K562 (cell line): ENCODE measurements around the gene DMD. TPM values are rescaled to one million over a fixed set of nuclear protein-coding genes. Genes with fewer than 3 reads are reported as not detected.

Experiments used
- ATAC-seq: fragments of 200-7000 bp; cut with Tn5 transposase; 3 replicates; pipeline ENCODE4 v1.9.1; 2020; ENCODE audit warnings: moderate library complexity
- BruUV-seq: library from RNA; stranded (reverse); fragments of 400-500 nt; replicated peaks from 2 replicates; lab custom pipeline; 2021; lab: Mats Ljungman, UMichigan
- CTCF ChIA-PET: fragments of 300-600 bp; formaldehyde crosslinking; extraction: SDS; loops from one replicate; lab custom pipeline; 2021; ENCODE audit warnings: low intra/inter-chr PET ratio; lab: Yijun Ruan, JAX
- POLR2A ChIA-PET: fragments of 300-600, 350-650 bp; sonication (Branson Sonifier 250); formaldehyde crosslinking; extraction: SDS; loops from one replicate; lab custom pipeline; 2021; ENCODE audit warnings: antibody characterized with exemption, inconsistent platforms; lab: Yijun Ruan, JAX
- DNase-seq, 4 experiments: peaks; one replicate each; pipeline versions ENCODE4 v3.0.0 to v3.0.0-alpha.2; 2011 to 2018; ENCODE audit warnings: low spot score in 3 of 4, mixed read lengths in 3 of 4; ENCODE audit errors: extremely low read depth in 1 of 4
- FAIRE-seq: peaks from 2 replicates; lab custom pipeline; 2011; peaks lifted over from hg19 to GRCh38; lab: Jason Lieb, UNC
- H2AFZ ChIP-seq: 2 replicates; pipeline ENCODE4 v1.6.0; 2011; ENCODE audit warnings: low read depth, low read length, control low read depth, inconsistent platforms
- H3K27ac ChIP-seq: fragments of 200-600 bp; 3 replicates; pipeline ENCODE4 v1.8.0; 2011; ENCODE audit warnings: low read depth, mild to moderate bottlenecking, control low read depth, inconsistent platforms, low read length, moderate library complexity, mixed read lengths; ENCODE audit errors: extremely low read depth
- H3K27me3 ChIP-seq, 2 experiments: fragments of 300-600 bp in 1 of 2; 2 replicates in 1 of 2; 3 replicates in 1 of 2; pipeline versions ENCODE4 v1.6.0 to v1.8.0; 2011; ENCODE audit warnings: inconsistent platforms in 2 of 2, low read length in 2 of 2, mild to moderate bottlenecking in 1 of 2, mixed read lengths in 1 of 2, moderate library complexity in 1 of 2; ENCODE audit not compliant: control insufficient read depth in 2 of 2, insufficient read depth in 2 of 2
- H3K36me3 ChIP-seq: fragments of 300-600 bp; 3 replicates; pipeline ENCODE4 v1.8.0; 2011; ENCODE audit warnings: mild to moderate bottlenecking, low read length, inconsistent platforms; ENCODE audit not compliant: control insufficient read depth, insufficient read depth
- H3K4me1 ChIP-seq, 2 experiments: fragments of 200-600 bp in 1 of 2; replicated peaks in 1 of 2; 2 replicates in 1 of 2; 3 replicates in 1 of 2; pipeline versions ENCODE4 v1.5.1 to v1.8.0; 2011; ENCODE audit warnings: inconsistent platforms in 2 of 2, low read length in 2 of 2, mild to moderate bottlenecking in 1 of 2, mixed read lengths in 1 of 2, moderate library complexity in 1 of 2; ENCODE audit not compliant: control insufficient read depth in 2 of 2, insufficient read depth in 2 of 2
- H3K4me2 ChIP-seq: 2 replicates; pipeline ENCODE4 v1.6.1; 2011; ENCODE audit warnings: low read length, control low read depth, inconsistent platforms, mixed read lengths; ENCODE audit not compliant: insufficient read depth
- H3K4me3 ChIP-seq: fragments of 200-600 bp; sonication (generic), shearing (Covaris generic); 2 replicates; pipeline ENCODE4 v1.5.1; 2016; ENCODE audit warnings: control low read depth, inconsistent platforms
- H3K79me2 ChIP-seq: fragments of 200-600 bp; 3 replicates; pipeline ENCODE4 v1.8.0; 2011; ENCODE audit warnings: low read length, inconsistent platforms; ENCODE audit not compliant: control insufficient read depth, insufficient read depth
- H3K9ac ChIP-seq, 2 experiments: 2 replicates each; pipeline versions ENCODE4 v1.6.0 to v1.6.1; 2011; ENCODE audit warnings: low read depth in 2 of 2, low read length in 2 of 2, control low read depth in 1 of 2, inconsistent platforms in 1 of 2, mild to moderate bottlenecking in 1 of 2, mixed read lengths in 1 of 2; ENCODE audit not compliant: insufficient read depth in 1 of 2
- H3K9me1 ChIP-seq: one replicate; pipeline ENCODE4 v1.6.0; 2011; ENCODE audit warnings: inconsistent platforms, mild to moderate bottlenecking, low read length, moderate library complexity; ENCODE audit not compliant: control insufficient read depth, insufficient read depth
- H3K9me3 ChIP-seq: replicated peaks from 2 replicates; pipeline ENCODE4 v1.5.1; 2011; ENCODE audit warnings: low read depth, low read length, inconsistent platforms; ENCODE audit not compliant: control insufficient read depth, insufficient read depth
- H4K20me1 ChIP-seq: replicated peaks from 2 replicates; pipeline ENCODE4 v1.6.1; 2011; ENCODE audit warnings: low read length, inconsistent platforms, mixed read lengths; ENCODE audit not compliant: control insufficient read depth, insufficient read depth
- BRD9 ChIP-seq: fragments of 450-650 bp; IDR thresholded peaks from 2 replicates; pipeline ENCODE4 v1.6.1; 2018; ENCODE audit warnings: low read depth; ENCODE audit not compliant: partially characterized antibody
- C11orf30 ChIP-seq: fragments of 450-650 bp; IDR thresholded peaks from 2 replicates; pipeline ENCODE4 v1.6.1; 2016; ENCODE audit warnings: low read depth, mild to moderate bottlenecking
- DIDO1 ChIP-seq: fragments of 450-650 bp; IDR thresholded peaks from 2 replicates; pipeline ENCODE4 v1.6.1; 2016; ENCODE audit warnings: low read depth, missing biosample characterization, missing genetic modification characterization
- ETV6 ChIP-seq, 3 experiments: fragments of 150-350 bp in 1 of 3; sonication (generic) in 1 of 3; formaldehyde crosslinking in 1 of 3; IDR thresholded peaks; 2 replicates each; pipeline versions ENCODE4 v1.6.1 to v1.8.0; 2014 to 2022; ENCODE audit warnings: borderline replicate concordance in 2 of 3, low read depth in 2 of 3, antibody characterized with exemption in 1 of 3, low read length in 1 of 3, mild to moderate bottlenecking in 1 of 3, missing genetic modification reagents in 1 of 3
- EWSR1 ChIP-seq: fragments of 450-650 bp; IDR thresholded peaks from 2 replicates; pipeline ENCODE4 v1.6.1; 2018; ENCODE audit warnings: borderline replicate concordance, mild to moderate bottlenecking, low read depth, moderate library complexity; ENCODE audit not compliant: partially characterized antibody
- JUN ChIP-seq, 2 experiments: sonication (generic) in 1 of 2; formaldehyde crosslinking in 1 of 2; IDR thresholded peaks; 2 replicates each; pipeline versions ENCODE4 v1.6.1 to v1.8.0; 2012 to 2022; ENCODE audit warnings: borderline replicate concordance in 2 of 2, mild to moderate bottlenecking in 2 of 2, improper control_type of control experiment in 1 of 2, low read depth in 1 of 2, low read length in 1 of 2, missing genetic modification reagents in 1 of 2
- MEIS2 ChIP-seq: fragments of 450-650 bp; IDR thresholded peaks from 2 replicates; pipeline ENCODE4 v1.6.1; 2014; ENCODE audit warnings: mild to moderate bottlenecking; ENCODE audit not compliant: partially characterized antibody
- NCOA1 ChIP-seq: fragments of 450-650 bp; IDR thresholded peaks from 2 replicates; pipeline ENCODE4 v1.6.1; 2016; ENCODE audit warnings: low read depth
- NCOR1 ChIP-seq: fragments of 450-650 bp; IDR thresholded peaks from 2 replicates; pipeline ENCODE4 v1.6.1; 2016; ENCODE audit warnings: mild to moderate bottlenecking, moderate library complexity
- NR3C1 ChIP-seq: sonication (generic); formaldehyde crosslinking; IDR thresholded peaks from 2 replicates; pipeline ENCODE4 v1.8.1; 2022; ENCODE audit warnings: missing genetic modification reagents
- PCBP2 ChIP-seq: fragments of 200-400 bp; formaldehyde crosslinking; IDR thresholded peaks from 2 replicates; pipeline ENCODE4 v1.6.1; 2018; ENCODE audit warnings: low read length, low read depth, mild to moderate bottlenecking, moderate library complexity; ENCODE audit not compliant: poor library complexity, severe bottlenecking
- PKNOX1 ChIP-seq: fragments of 450-650 bp; IDR thresholded peaks from 2 replicates; pipeline ENCODE4 v1.6.1; 2016
- POLR2H ChIP-seq: IDR thresholded peaks from 2 replicates; pipeline ENCODE4 v1.6.1; 2016; ENCODE audit warnings: missing genetic modification characterization, low read depth, mild to moderate bottlenecking, control low read depth, missing compliant biosample characterization, moderate library complexity
- POLR3A ChIP-seq: IDR thresholded peaks from 2 replicates; pipeline ENCODE4 v1.6.1; 2011; ENCODE audit warnings: borderline replicate concordance, mild to moderate bottlenecking, moderate library complexity; ENCODE audit not compliant: insufficient read length, insufficient read depth; ENCODE audit errors: extremely low read depth
- RFX7 ChIP-seq: fragments of 250-450 bp; sonication (Bioruptor Pico); IDR thresholded peaks from 2 replicates; pipeline ENCODE4 v1.5.1; 2021; ENCODE audit warnings: mild to moderate bottlenecking
- SMARCB1 ChIP-seq: IDR thresholded peaks from 2 replicates; pipeline ENCODE4 v1.6.1; 2011; ENCODE audit warnings: improper control_type of control experiment, low read depth; ENCODE audit not compliant: insufficient read length
- SP1 ChIP-seq: sonication (generic); formaldehyde crosslinking; IDR thresholded peaks from 2 replicates; pipeline ENCODE4 v1.8.1; 2022; ENCODE audit warnings: mild to moderate bottlenecking, missing genetic modification reagents
- TAF9B ChIP-seq: fragments of 450-650 bp; IDR thresholded peaks from 2 replicates; pipeline ENCODE4 v1.6.1; 2018; ENCODE audit warnings: mild to moderate bottlenecking; ENCODE audit not compliant: partially characterized antibody
- ZNF224 ChIP-seq: sonication (generic); formaldehyde crosslinking; IDR thresholded peaks from 2 replicates; pipeline ENCODE4 v1.8.0; 2022; ENCODE audit warnings: mild to moderate bottlenecking, missing genetic modification reagents
- ZNF57 ChIP-seq: fragments of 450-650 bp; formaldehyde crosslinking; IDR thresholded peaks from 2 replicates; pipeline ENCODE4 v1.4.0; 2020; ENCODE audit warnings: mild to moderate bottlenecking, moderate library complexity
- ZNF707 ChIP-seq: fragments of 250-450 bp; sonication (Bioruptor Pico); conservative IDR thresholded peaks from 2 replicates; pipeline ENCODE4 v1.8.0; 2022; ENCODE audit warnings: inconsistent platforms, mild to moderate bottlenecking, moderate library complexity
- WGBS: fragments of 100-300 bp; shearing (Covaris generic); methylation state at CpG from one replicate; pipeline ENCODE4 v1.1.6; 2016; ENCODE audit warnings: low coverage, mixed read lengths; ENCODE audit not compliant: insufficient coverage; ENCODE audit errors: missing lambda C conversion rate; 5-methylcytosine and 5-hydroxymethylcytosine counted together
- in situ Hi-C: fragments of 300-500 bp; cut with MboI; formaldehyde crosslinking; loops from 4 replicates; pipeline ENCODE4 v1.15.0; 2018; ENCODE audit warnings: inconsistent platforms, mixed read lengths
- intact Hi-C: fragments of 100-400 bp; cut with micrococcal nuclease; formaldehyde crosslinking; loops from 2 replicates; pipeline ENCODE4 v1.14.2; 2022
- polyA plus RNA-seq, 8 experiments: library from polyadenylated mRNA; depleted of rRNA in 4 of 8; stranded (reverse) in 5 of 8; unstranded in 3 of 8; fragments of >200 nt; fragmentation: Nextera tagmentation in 2 of 8; fragmentation: Illumina TruSeq in 1 of 8; extraction: Ambion mirVana in 2 of 8; extraction: Trizol in 1 of 8; gene quantifications; 2 replicates each; pipeline versions ENCODE4 v1.2.1 to v1.2.3, GENCODE V29; 2011 to 2014; ENCODE audit warnings: inconsistent platforms in 1 of 8, missing spikeins in 1 of 8
- total RNA-seq, 7 experiments: library from RNA; depleted of rRNA in 6 of 7; stranded (reverse); fragments of >200 nt in 6 of 7; fragmentation: Illumina TruSeq in 2 of 7; extraction: Trizol in 2 of 7; gene quantifications; 2 replicates each; pipeline versions ENCODE4 v1.2.1 to v1.2.3, GENCODE V29; 2011 to 2021; ENCODE audit warnings: low replicate concordance in 1 of 7

DMD gene
- total and polyA plus RNA-seq, 9 of the 15 experiments (the other 6 are each of a cell fraction or from before 2014, with no cell fraction given): 3.8 to 20.4 (median 11.4) TPM

- TF ChIP-seq EWSR1: no peak
- no peak for TF ChIP-seq ETV6 (IDR thresholded peaks at IDR 0.05; ENCODE audit: borderline replicate concordance in 1 of 2, low read depth in 2 of 2, low read length in 1 of 2)
- TF ChIP-seq ETV6 (CRISPR knock-in tag; IDR thresholded peaks at IDR 0.05; ENCODE audit: borderline replicate concordance): no peak
- TF ChIP-seq C11orf30: no peak
- no peak for TF ChIP-seq ZNF707 (CRISPR knock-in tag)
- TF ChIP-seq JUN (IDR thresholded peaks at IDR 0.05; ENCODE audit: borderline replicate concordance, low read depth, low read length): no peak
- TF ChIP-seq JUN (CRISPR knock-in tag; IDR thresholded peaks at IDR 0.05; ENCODE audit: borderline replicate concordance): no peak
- no peak for TF ChIP-seq PCBP2
- TF ChIP-seq RFX7: no peak
- TF ChIP-seq SP1: no peak
- TF ChIP-seq MEIS2: no peak
- TF ChIP-seq NCOR1: no peak
- no peak for TF ChIP-seq NCOA1
- no peak for TF ChIP-seq POLR3A
- TF ChIP-seq SMARCB1: no peak
Observed at GRCh38 chrX:31440546-31440945, 1770.8 kb downstream of the DMD start (continued).

- no peak for TF ChIP-seq BRD9
- TF ChIP-seq NR3C1 (CRISPR knock-in tag): no peak
- TF ChIP-seq PKNOX1: no peak
- TF ChIP-seq POLR2H (tag): no peak
- no peak for TF ChIP-seq DIDO1 (tag)
- TF ChIP-seq ZNF57 (CRISPR knock-in tag): no peak
- TF ChIP-seq TAF9B: no peak
- TF ChIP-seq ZNF224 (CRISPR knock-in tag): no peak
- H3K9me1 ChIP-seq: no peaks in the 10 kb centered on the region
- H3K4me2 ChIP-seq: no peak overlapping the region
- H3K27ac ChIP-seq: no peak overlapping the region
- ChIA-PET CTCF (no interaction called here), POLR2A (no interaction called here)
- H2AFZ ChIP-seq: no peak overlapping the region
- intact Hi-C loops (no loop called here), in situ Hi-C loops (no loop called here)
- ATAC-seq (no peak), DNase-seq (no peak), FAIRE-seq (no peak)
- H4K20me1 ChIP-seq: no peaks in the 10 kb centered on the region
- no peaks in the 10 kb centered on the region for H3K4me1 ChIP-seq
- no peak overlapping the region for H3K4me3 ChIP-seq
- H3K9ac ChIP-seq: no peak overlapping the region
- no peaks in the 10 kb centered on the region for H3K9me3 ChIP-seq
- no peaks in the 10 kb centered on the region for H3K36me3 ChIP-seq
- BruUV-seq: no TSS peak
- no peaks in the 10 kb centered on the region for H3K79me2 ChIP-seq
- WGBS: 11% methylated on average over 2 of the region's 3 CpGs
- no peaks in the 10 kb centered on the region for H3K27me3 ChIP-seq
Observed at GRCh38 chrX:31436424-31436823, 1774.9 kb downstream of the DMD start.
